K562 (cell line): ENCODE data around the gene POLR3H. TPM values are rescaled to one million over a fixed set of nuclear protein-coding genes. Genes with fewer than 3 reads are reported as not detected.
A peak's percentile ranks its signal among the peaks of the same experiment; 100 is the strongest.

ENCODE experiments used
- ATF4 ChIP-seq: fragments of 450-650 bp; formaldehyde crosslinking; IDR thresholded peaks from 2 replicates; pipeline ENCODE4 v1.4.0; 2022; ENCODE audit warnings: mild to moderate bottlenecking, moderate library complexity
- CHD4 ChIP-seq: fragments of 200-600 bp; sonication (generic); IDR thresholded peaks from 3 replicates; pipeline ENCODE4 v1.6.1; 2012; ENCODE audit warnings: low read depth, mild to moderate bottlenecking, mixed read lengths, low read length, inconsistent platforms; ENCODE audit not compliant: insufficient read depth, insufficient replicate concordance, poor library complexity, severe bottlenecking
- E2F5 ChIP-seq: sonication (generic); formaldehyde crosslinking; IDR thresholded peaks from 2 replicates; pipeline ENCODE4 v1.8.0; 2022; ENCODE audit warnings: mild to moderate bottlenecking, missing genetic modification reagents
- FOXP1 ChIP-seq: sonication (generic); formaldehyde crosslinking; IDR thresholded peaks from 2 replicates; pipeline ENCODE4 v1.8.0; 2022; ENCODE audit warnings: mild to moderate bottlenecking, missing genetic modification reagents
- POLR2AphosphoS5 ChIP-seq: IDR thresholded peaks from 2 replicates; pipeline ENCODE4 v1.6.1; 2011; ENCODE audit warnings: mild to moderate bottlenecking, low read depth, low read length, moderate library complexity; ENCODE audit not compliant: control insufficient read depth, insufficient read depth
- RBBP5 ChIP-seq: fragments of 200-600 bp; sonication (generic); IDR thresholded peaks from 2 replicates; pipeline ENCODE4 v1.6.1; 2012; ENCODE audit warnings: borderline replicate concordance, mild to moderate bottlenecking, low read length, control low read depth, inconsistent platforms; ENCODE audit not compliant: insufficient read depth, poor library complexity, severe bottlenecking
- RCOR1 ChIP-seq, 2 experiments: IDR thresholded peaks; 2 replicates each; pipeline ENCODE4 v1.6.1; 2012; ENCODE audit warnings: low read depth in 2 of 2, low read length in 2 of 2, borderline replicate concordance in 1 of 2, improper control_type of control experiment in 1 of 2
- SNIP1 ChIP-seq: fragments of 450-650 bp; IDR thresholded peaks from 2 replicates; pipeline ENCODE4 v1.7.1; 2017; ENCODE audit warnings: low read depth, mild to moderate bottlenecking
- SRSF3 ChIP-seq: fragments of 200-400 bp; formaldehyde crosslinking; IDR thresholded peaks from 2 replicates; pipeline ENCODE4 v1.6.1; 2016; ENCODE audit warnings: mild to moderate bottlenecking, low read length, moderate library complexity; ENCODE audit not compliant: insufficient read depth
- TBP ChIP-seq: optimal IDR thresholded peaks from 2 replicates; pipeline ENCODE3; 2011; ENCODE audit warnings: low read depth, low read length, improper control_type of control experiment
- ZNF239 ChIP-seq: fragments of 250-450 bp; sonication (Bioruptor Pico); IDR thresholded peaks from 2 replicates; pipeline ENCODE4 v1.4.0; 2020; ENCODE audit warnings: mild to moderate bottlenecking
- polyA plus RNA-seq, 8 experiments: library from polyadenylated mRNA; depleted of rRNA in 4 of 8; stranded (reverse) in 5 of 8; unstranded in 3 of 8; fragments of >200 nt; fragmentation: Nextera tagmentation in 2 of 8; fragmentation: Illumina TruSeq in 1 of 8; extraction: Ambion mirVana in 2 of 8; extraction: Trizol in 1 of 8; gene quantifications; 2 replicates each; pipeline versions ENCODE4 v1.2.1 to v1.2.3, GENCODE V29; 2011 to 2014; ENCODE audit warnings: inconsistent platforms in 1 of 8, missing spikeins in 1 of 8
- total RNA-seq, 7 experiments: library from RNA; depleted of rRNA in 6 of 7; stranded (reverse); fragments of >200 nt in 6 of 7; fragmentation: Illumina TruSeq in 2 of 7; extraction: Trizol in 2 of 7; gene quantifications; 2 replicates each; pipeline versions ENCODE4 v1.2.1 to v1.2.3, GENCODE V29; 2011 to 2021; ENCODE audit warnings: low replicate concordance in 1 of 7
- TF ChIP-seq, protein P1 (sequence below): IDR thresholded peaks from 2 replicates; pipeline ENCODE4 v1.6.1; 2016; ENCODE audit warnings: missing genetic modification characterization, missing compliant biosample characterization

POLR3H gene
- total and polyA plus RNA-seq, 9 of the 15 experiments (the other 6 are each of a cell fraction or from before 2014, with no cell fraction given): 5.3 to 48.4 (median 22.2) TPM

DNA sequence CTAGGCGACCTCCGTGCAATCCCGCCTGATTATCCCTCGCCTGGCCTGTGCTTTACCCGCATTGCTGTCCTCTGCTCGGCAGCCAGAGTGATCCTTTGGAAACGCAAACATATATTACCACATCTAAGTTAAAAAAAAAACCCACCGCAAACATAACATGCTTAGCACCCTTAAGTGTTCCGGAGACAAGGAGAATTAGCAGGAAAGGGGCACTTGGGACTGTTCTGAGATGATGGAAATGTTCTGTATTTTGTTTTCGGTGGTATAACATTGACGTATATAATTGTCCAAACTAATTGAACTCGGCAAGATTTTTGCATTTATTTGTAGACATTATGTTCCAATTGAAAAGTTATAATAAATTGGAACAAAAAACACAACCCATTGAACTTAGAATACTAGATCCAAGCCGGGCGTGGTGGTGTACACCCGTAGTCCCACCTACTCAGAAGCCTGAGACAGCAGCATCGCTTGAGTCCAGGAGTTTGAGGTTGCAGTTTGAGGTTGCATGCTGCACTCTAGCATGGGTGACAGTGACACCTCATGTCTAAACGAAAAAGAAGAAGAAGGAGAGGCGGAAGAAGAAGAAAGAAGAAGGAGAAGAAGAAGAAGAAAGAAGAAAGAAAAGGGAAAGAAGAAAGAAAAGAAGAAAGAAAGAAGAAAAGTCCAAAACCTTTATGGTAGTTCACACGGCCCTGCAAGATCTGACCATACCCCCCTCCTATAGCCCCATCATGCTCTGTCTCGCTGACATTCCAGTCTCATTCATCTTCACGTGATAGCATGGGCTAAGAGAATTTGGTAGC lies 604 bp upstream of the POLR3H start (continued):
- TF ChIP-seq RBBP5: no peak
- no peak for TF ChIP-seq ATF4 (CRISPR knock-in tag)
- 0 out of 4 replicates have a peak, but pooled peaks of 1 of the 2 experiments have one; percentile 42 for TF ChIP-seq RCOR1 (IDR thresholded peaks at IDR 0.05; ENCODE audit: borderline replicate concordance in 1 of 2, low read depth in 2 of 2, low read length in 2 of 2)
- TF ChIP-seq, protein P1, sequence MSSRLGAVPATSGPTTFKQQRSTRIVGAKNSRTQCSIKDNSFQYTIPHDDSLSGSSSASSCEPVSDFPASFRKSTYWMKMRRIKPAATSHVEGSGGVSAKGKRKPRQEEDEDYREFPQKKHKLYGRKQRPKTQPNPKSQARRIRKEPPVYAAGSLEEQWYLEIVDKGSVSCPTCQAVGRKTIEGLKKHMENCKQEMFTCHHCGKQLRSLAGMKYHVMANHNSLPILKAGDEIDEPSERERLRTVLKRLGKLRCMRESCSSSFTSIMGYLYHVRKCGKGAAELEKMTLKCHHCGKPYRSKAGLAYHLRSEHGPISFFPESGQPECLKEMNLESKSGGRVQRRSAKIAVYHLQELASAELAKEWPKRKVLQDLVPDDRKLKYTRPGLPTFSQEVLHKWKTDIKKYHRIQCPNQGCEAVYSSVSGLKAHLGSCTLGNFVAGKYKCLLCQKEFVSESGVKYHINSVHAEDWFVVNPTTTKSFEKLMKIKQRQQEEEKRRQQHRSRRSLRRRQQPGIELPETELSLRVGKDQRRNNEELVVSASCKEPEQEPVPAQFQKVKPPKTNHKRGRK: peak; percentile 76
- TF ChIP-seq E2F5 (CRISPR knock-in tag): no peak
- no peak for TF ChIP-seq ZNF239 (CRISPR knock-in tag)
- no peak for TF ChIP-seq SNIP1
- TF ChIP-seq CHD4: no peak
- TF ChIP-seq SRSF3: no peak
- TF ChIP-seq POLR2AphosphoS5: peak; percentile 28; the same call in 1 of the 2 replicates
- no peak for TF ChIP-seq FOXP1 (CRISPR knock-in tag)
- TF ChIP-seq TBP: peak; percentile 30
